ENCODE measurements around the gene SERPING1.

Gene SERPING1

DNA sequence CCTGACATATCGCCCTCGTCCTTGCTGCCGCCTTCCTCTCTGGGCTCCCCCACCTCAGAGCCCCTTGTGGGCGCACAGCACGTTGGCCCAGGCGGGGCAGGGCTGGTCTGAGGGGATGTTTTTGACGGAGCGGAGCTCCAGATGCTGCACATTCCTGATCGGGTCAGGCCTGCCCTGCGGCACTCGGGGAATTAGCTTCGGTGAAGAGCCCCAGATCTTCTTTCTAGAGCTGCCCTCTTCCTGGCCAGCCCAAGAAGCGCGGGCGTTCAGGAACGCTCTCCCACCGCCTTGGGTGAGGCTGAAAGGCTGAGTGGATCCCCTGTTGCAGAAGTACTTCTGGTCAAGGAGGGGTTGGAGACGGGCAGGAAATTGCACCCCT, 40.1 kb downstream of the SERPING1 start:
- Histone ChIP-seq H3K27ac (ENCODE audit: low read depth, low read length) (0 out of 2 replicates have a peak overlapping the region, but pooled peaks have one; percentile 24), H3K36me3 (ENCODE audit: insufficient read depth, low read length) (no peaks in the 10 kb centered on the region), H3K79me2 (ENCODE audit: control insufficient read depth, insufficient read depth, low read length, unreplicated experiment) (peaks cover 36% of the 10 kb centered on the region), H3K4me3 (ENCODE audit: low read depth, low read length) (peak overlapping the region; percentile 93), H2AFZ (ENCODE audit: low read length, unreplicated experiment) (peak overlapping the region; percentile 84), H3K27me3 (ENCODE audit: insufficient read depth, low read length) (peaks cover 12% of the 10 kb centered on the region; the same call in 1 of the 2 replicates), H3K4me1 (ENCODE audit: control insufficient read depth, insufficient read depth, low read length, unreplicated experiment) (peaks cover 31% of the 10 kb centered on the region)

DNA sequence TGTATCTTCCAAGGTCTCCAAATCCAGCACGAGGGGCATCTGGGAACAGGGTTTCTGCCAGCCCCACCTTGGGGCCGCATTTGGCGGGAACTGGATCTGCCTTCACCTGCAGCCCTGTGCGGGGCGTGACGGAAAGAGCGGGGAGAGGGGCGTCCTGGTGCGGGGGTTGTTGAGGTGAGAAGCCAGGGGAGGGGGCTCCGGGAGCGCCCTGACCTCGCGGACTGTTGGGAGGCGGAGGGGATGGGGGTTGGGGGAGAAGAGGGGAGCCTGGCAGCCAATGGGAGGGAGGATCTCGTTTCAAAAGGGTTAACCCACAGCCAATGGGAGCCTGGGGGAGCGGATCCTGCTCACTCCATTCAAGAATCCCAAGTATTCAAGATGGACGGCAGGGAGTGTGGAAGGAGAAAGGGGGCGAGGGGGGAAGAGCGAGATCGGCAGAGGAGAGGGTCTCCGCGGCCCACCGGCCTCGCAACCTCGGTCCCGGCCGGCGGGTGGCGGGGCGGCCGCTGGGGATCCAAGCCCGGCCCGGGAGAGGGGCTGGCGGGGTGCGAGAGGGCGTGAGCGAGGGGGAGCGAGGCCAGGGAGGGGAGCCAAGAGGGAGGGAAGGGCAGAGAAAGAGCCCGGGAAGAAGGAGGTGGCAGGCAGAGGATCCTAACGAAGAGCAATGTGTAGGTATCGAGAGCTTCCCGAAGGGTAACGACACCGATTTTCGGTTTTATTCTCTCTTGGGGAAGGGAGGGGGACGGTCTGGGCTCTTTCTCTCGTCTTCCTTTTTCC, 40.7 kb downstream of the SERPING1 start:
- H2AFZ ChIP-seq (ENCODE audit: low read length, unreplicated experiment) = peak overlapping the region; percentile 84
- H3K79me2 ChIP-seq (ENCODE audit: control insufficient read depth, insufficient read depth, low read length, unreplicated experiment) = peaks cover 36% of the 10 kb centered on the region
- peak overlapping the region; percentile 70 for H3K27ac ChIP-seq (ENCODE audit: low read depth, low read length)
- H3K36me3 ChIP-seq (ENCODE audit: insufficient read depth, low read length) = no peaks in the 10 kb centered on the region
- H3K4me1 ChIP-seq (ENCODE audit: control insufficient read depth, insufficient read depth, low read length, unreplicated experiment) = peaks cover 34% of the 10 kb centered on the region
- H3K4me3 ChIP-seq (ENCODE audit: low read depth, low read length) = peak overlapping the region; percentile 93
- H3K27me3 ChIP-seq (ENCODE audit: insufficient read depth, low read length) = peaks cover 12% of the 10 kb centered on the region; the same call in 1 of the 2 replicates

DNA sequence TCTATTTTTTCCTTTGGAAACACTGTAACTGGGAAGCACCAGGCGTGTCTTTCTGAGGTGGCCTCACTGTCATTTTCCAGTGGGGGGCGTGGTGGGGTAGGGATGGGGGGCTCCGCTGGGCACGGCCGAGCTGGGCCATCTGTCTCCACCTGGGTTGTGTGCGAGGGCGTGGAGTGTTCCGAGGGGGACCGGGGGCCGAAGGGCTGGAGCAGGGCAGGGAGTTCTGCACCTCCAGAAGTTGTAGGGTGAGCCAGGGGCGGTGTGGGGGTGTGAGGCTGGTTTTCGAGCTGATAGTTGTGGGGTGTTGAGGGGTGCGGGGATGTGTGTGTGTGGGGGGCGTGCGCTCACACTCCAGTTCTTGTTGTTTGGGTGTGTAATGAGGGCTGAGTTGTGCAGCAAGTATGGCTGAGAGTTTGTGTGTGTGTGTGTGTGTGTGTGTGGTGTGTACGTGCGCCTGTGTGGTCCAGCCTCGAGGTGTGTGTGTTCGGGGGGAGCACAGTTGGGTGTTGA, 41.4 kb downstream of the SERPING1 start:
- Histone ChIP-seq H3K36me3 (ENCODE audit: insufficient read depth, low read length) (no peaks in the 10 kb centered on the region), H3K4me1 (ENCODE audit: control insufficient read depth, insufficient read depth, low read length, unreplicated experiment) (peaks cover 37% of the 10 kb centered on the region), H3K4me3 (ENCODE audit: low read depth, low read length) (peak overlapping the region; percentile 93), H3K79me2 (ENCODE audit: control insufficient read depth, insufficient read depth, low read length, unreplicated experiment) (peaks cover 36% of the 10 kb centered on the region), H3K27me3 (ENCODE audit: insufficient read depth, low read length) (peaks cover 6% of the 10 kb centered on the region; the same call in 1 of the 2 replicates), H2AFZ (ENCODE audit: low read length, unreplicated experiment) (no peak overlapping the region), H3K27ac (ENCODE audit: low read depth, low read length) (peak overlapping the region; percentile 70)

DNA sequence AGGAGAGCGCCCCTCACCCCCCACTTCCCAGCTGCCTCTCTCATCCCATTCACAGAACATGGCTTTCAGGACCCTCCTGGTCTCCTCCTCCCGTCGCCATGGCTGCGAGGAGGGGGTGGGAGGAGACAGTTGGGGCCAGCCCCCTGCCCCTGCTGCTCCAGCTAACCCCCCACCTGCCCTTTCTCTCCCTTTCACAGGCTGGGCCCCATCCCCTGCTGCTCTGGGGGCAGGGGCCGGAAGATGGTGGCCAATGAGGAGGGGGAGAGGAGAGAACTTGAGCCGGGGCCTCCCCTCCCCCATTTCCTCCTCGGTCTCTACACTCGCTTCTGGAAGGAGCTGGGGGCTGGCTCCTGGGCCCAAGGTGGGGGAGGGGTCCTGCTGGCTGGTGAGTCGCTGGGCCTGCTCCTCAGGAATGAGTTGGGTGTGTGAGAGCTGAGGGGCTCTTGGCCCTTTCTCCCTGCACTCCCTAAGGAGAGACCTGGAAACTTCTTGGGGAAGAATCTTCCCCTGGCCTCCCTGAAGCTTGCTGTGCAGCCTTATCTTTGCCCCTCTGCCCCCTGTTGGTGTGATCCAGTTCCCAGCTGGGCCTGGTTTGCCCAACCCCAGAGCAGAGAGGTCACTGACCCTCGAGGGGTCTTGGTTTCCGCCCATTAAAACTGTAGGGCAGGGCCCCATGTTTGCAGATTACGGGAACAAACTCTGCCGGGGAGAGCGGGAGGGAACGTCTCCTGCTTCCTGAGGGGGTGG, 42.0 kb downstream of the SERPING1 start:
- Histone ChIP-seq H3K27me3 (ENCODE audit: insufficient read depth, low read length) (0 out of 2 replicates have a peak, but pooled peaks cover 5% of the 10 kb centered on the region), H3K27ac (ENCODE audit: low read depth, low read length) (peak overlapping the region; percentile 70), H3K4me3 (ENCODE audit: low read depth, low read length) (peak overlapping the region; percentile 93), H2AFZ (ENCODE audit: low read length, unreplicated experiment) (no peak overlapping the region), H3K36me3 (ENCODE audit: insufficient read depth, low read length) (no peaks in the 10 kb centered on the region), H3K79me2 (ENCODE audit: control insufficient read depth, insufficient read depth, low read length, unreplicated experiment) (peaks cover 36% of the 10 kb centered on the region), H3K4me1 (ENCODE audit: control insufficient read depth, insufficient read depth, low read length, unreplicated experiment) (peaks cover 41% of the 10 kb centered on the region)

DNA sequence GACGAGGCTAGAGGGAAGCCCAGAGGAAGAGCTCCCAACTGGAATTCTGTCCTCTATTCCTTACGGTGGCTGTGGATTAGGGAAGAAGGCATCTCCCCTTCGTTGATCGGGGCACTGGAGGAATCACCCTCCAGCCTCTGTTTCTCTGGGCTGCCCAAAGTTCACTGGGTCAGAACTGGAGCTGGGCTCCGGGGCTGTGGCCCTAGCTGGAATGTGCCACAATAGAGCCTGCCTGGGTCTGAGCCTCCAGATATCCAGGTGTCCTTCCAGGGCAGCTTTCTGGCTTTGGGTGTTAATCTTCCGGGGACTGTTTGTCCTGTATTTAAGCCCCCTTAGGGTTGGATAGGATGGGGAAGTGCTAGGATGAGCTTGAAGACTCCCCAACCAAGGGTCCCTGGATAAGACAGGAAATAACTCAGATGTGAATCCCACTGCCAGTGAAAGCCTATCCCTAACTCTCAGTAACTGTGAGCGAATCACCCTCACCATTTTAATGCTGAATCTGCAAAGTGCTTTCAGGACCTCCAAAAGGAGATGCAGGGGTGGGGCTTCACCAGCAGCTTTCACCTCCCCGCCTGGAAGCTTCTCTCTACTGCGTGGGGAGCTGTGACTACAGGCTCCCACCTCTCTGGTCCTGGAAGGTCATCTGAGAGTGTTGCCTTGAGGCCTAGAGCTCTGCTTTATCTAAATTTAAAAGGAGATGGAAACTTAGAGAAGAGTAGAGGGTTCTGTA, 42.7 kb downstream of the SERPING1 start:
- Histone ChIP-seq H3K4me3 (ENCODE audit: low read depth, low read length) (peak overlapping the region; percentile 93), H3K4me1 (ENCODE audit: control insufficient read depth, insufficient read depth, low read length, unreplicated experiment) (peaks cover 48% of the 10 kb centered on the region), H3K79me2 (ENCODE audit: control insufficient read depth, insufficient read depth, low read length, unreplicated experiment) (peaks cover 36% of the 10 kb centered on the region), H3K27ac (ENCODE audit: low read depth, low read length) (peak overlapping the region; percentile 70), H2AFZ (ENCODE audit: low read length, unreplicated experiment) (no peak overlapping the region), H3K36me3 (ENCODE audit: insufficient read depth, low read length) (no peaks in the 10 kb centered on the region), H3K27me3 (ENCODE audit: insufficient read depth, low read length) (no peaks in the 10 kb centered on the region)

DNA sequence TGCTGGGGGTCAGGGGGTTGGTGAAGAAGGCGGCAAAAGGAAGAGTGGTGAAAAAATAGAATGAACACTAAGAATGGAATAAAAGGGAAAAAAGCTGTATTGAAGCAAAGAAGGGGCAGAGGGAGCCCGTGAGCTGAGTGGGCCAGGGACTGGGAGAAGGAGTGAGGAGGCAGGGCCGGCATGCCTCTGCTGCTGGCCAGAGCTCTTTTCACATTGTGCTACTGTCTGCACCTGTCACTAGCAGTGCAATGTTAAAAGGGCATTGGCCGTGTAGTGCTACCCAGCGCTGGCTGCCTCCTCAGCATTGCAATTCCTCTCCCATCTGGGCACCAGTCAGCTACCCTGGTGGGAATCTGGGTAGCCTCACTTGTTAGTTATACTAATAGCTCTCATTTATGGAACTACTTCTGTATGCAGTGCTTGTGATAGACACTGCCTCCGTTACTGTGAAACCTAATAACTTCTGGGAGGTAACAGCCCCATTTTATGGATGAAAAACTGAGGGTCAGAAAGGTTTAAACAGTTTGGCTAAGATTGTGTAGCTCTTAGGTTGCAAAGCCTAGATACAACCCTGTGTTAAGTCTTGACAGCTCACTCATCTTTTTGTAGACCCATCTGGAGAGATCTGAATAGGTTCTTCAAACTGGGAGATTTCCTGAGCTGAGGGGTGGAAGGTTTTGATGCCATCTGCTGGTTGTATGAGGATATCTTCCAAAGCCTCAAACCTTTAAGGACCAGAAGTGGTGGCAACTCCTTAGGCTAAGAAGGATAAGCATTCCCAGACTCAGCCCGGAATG, 43.7 kb downstream of the SERPING1 start:
- H3K79me2 ChIP-seq (ENCODE audit: control insufficient read depth, insufficient read depth, low read length, unreplicated experiment) = peaks cover 36% of the 10 kb centered on the region

DNA sequence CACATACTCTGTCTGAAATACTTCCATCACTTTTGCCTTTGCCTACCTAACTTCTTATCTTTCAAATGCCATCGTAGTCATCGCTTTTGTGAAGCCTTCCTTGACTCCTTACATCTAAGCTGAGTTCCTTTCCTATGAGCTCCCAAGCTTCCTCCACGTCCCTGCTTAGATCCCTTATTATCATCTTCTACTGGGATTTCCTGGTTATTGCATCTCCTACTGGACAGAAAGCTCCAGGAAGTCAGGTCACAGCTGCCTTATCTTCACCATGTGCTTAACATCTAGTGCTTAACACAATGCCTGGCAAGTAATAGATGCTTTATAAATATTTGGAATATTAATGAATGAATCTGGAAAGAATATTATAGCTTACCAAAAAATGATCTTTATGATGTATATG, 46.3 kb downstream of the SERPING1 start:
- no peak overlapping the region for H2AFZ ChIP-seq (ENCODE audit: low read length, unreplicated experiment)
- H3K27me3 ChIP-seq (ENCODE audit: insufficient read depth, low read length) = peaks cover 5% of the 10 kb centered on the region; the same call in 1 of the 2 replicates
- no peaks in the 10 kb centered on the region for H3K36me3 ChIP-seq (ENCODE audit: insufficient read depth, low read length)
- no peak overlapping the region for H3K27ac ChIP-seq (ENCODE audit: low read depth, low read length)
- H3K4me3 ChIP-seq (ENCODE audit: low read depth, low read length) = no peak overlapping the region
- peaks cover 30% of the 10 kb centered on the region for H3K79me2 ChIP-seq (ENCODE audit: control insufficient read depth, insufficient read depth, low read length, unreplicated experiment)
- peaks cover 78% of the 10 kb centered on the region for H3K4me1 ChIP-seq (ENCODE audit: control insufficient read depth, insufficient read depth, low read length, unreplicated experiment)

More for the DNA sequence above, 43.7 kb downstream of the SERPING1 start:
- no peaks in the 10 kb centered on the region for H3K27me3 ChIP-seq (ENCODE audit: insufficient read depth, low read length)
- H3K27ac ChIP-seq (ENCODE audit: low read depth, low read length) = no peak overlapping the region
- peaks cover 58% of the 10 kb centered on the region for H3K4me1 ChIP-seq (ENCODE audit: control insufficient read depth, insufficient read depth, low read length, unreplicated experiment)
- peak overlapping the region; percentile 93; the same call in 1 of the 2 replicates for H3K4me3 ChIP-seq (ENCODE audit: low read depth, low read length)
- H2AFZ ChIP-seq (ENCODE audit: low read length, unreplicated experiment) = no peak overlapping the region
- H3K36me3 ChIP-seq (ENCODE audit: insufficient read depth, low read length) = no peaks in the 10 kb centered on the region

DNA sequence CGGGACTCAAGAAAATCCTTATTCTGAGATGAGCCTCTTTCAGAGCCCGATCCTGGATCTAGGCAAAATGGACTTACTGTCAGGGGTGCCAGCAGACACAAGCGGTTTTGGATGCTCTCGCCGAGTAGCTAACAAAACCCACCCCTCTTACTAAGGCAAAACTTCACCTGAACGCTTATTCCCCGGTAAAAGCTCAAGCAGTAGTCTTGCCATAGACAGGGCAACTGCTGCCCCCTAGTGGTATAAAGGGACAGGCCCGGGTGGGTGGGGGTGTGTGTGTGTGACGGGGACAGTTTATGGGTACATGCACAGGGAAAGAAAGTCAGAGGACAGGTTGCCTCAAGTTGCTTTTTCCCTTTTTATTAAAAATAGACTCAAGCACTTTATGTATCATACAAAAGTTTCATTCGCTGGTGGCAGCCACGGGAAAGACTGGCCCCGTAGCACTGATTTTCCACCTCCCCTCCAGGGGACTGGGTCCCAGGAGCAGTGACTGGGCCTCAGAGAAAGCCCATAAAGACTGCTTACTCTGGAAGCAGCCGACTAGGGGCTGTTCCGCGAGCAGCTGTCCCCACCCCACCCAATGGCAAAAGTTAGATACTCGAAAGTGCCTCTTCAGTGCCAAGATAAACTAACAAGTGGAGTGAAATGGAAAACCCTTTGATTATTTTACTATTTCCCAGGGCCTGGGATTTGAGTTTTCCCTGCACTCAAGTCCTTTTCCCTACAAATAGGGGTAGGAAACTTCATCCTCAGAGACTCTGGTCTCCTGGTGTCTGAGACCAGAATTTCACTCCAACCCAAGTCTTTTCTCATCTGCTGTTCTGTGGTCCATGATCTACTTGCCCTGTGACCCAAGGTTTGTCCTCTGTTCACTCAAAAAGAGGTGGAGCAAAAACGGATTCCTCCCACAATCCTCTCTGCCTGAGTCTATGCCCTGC, 47.5 kb downstream of the SERPING1 start:
- Histone ChIP-seq H3K79me2 (ENCODE audit: control insufficient read depth, insufficient read depth, low read length, unreplicated experiment) (peaks cover 18% of the 10 kb centered on the region), H2AFZ (ENCODE audit: low read length, unreplicated experiment) (no peak overlapping the region), H3K4me1 (ENCODE audit: control insufficient read depth, insufficient read depth, low read length, unreplicated experiment) (peaks cover 82% of the 10 kb centered on the region), H3K27me3 (ENCODE audit: insufficient read depth, low read length) (peaks cover 5% of the 10 kb centered on the region; the same call in 1 of the 2 replicates), H3K27ac (ENCODE audit: low read depth, low read length) (peak overlapping the region; percentile 12; the same call in 1 of the 2 replicates), H3K4me3 (ENCODE audit: low read depth, low read length) (no peak overlapping the region), H3K36me3 (ENCODE audit: insufficient read depth, low read length) (no peaks in the 10 kb centered on the region)

DNA sequence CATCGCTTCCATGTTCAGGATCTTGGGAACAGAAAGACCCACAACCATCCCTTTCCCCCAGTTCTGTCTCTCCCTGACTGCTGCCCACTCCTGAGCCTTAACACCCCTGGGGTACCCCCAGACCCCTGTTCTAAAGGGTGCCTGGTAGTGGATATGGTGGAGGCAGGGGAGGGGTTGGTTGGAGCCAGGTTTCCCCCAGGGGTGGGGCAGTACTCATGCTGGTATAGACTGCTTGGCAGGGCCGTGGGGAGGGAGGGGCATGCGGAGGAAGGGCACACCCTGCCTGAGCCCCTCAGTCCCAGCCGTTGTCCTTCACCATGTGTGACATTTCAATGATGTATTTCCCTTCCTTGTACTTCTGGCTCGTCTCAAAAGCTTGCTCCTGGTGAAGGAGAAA, 48.2 kb downstream of the SERPING1 start:
- H3K4me1 ChIP-seq (ENCODE audit: control insufficient read depth, insufficient read depth, low read length, unreplicated experiment) = peaks cover 79% of the 10 kb centered on the region
- no peaks in the 10 kb centered on the region for H3K36me3 ChIP-seq (ENCODE audit: insufficient read depth, low read length)
- H2AFZ ChIP-seq (ENCODE audit: low read length, unreplicated experiment) = no peak overlapping the region
- H3K27ac ChIP-seq (ENCODE audit: low read depth, low read length) = peak overlapping the region; percentile 12; the same call in 1 of the 2 replicates
- H3K4me3 ChIP-seq (ENCODE audit: low read depth, low read length) = no peak overlapping the region
- H3K27me3 ChIP-seq (ENCODE audit: insufficient read depth, low read length) = peaks cover 5% of the 10 kb centered on the region; the same call in 1 of the 2 replicates
- H3K79me2 ChIP-seq (ENCODE audit: control insufficient read depth, insufficient read depth, low read length, unreplicated experiment) = peaks cover 11% of the 10 kb centered on the region

Measured in ACC112 (cell line).